ENCODE data around the gene DHRS7C. TPM values are rescaled to one million over a fixed set of nuclear protein-coding genes. Genes with fewer than 3 reads are reported as not detected.

Gene DHRS7C
- polyA plus RNA-seq, 3 donors, result not detected

DNA sequence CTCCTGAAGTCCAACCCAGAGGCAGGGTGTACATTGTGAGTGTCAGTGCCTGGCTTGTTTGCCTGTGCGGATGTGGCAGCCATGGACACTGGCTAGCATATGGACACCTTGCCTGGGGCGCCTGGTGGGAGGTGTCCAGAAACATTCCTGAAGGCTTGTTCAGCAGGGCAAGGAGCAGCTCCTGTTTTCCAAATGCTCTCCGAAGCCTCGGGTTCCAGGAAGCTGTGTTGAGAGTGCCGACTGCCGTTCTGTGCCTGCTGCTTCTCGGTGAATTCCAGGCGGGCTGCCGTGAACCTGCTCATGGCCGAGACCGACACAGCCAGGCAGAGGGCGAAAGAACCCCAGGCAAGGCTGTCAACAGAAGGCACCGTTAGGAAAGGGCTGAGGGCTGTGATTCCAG lies 10.9 kb upstream of the DHRS7C start:
- H3K4me2 ChIP-seq (replicated peaks; ENCODE audit: extremely low read depth, low read length, poor library complexity, severe bottlenecking), result no peak overlapping the region
- Mint-ChIP-seq H3K27me3 (ENCODE audit: low read depth in 3 of 3) (peaks cover 5 to 7% (median 6%) of the 10 kb centered on the region in 3 donors), H3K9me3 (peaks cover 0 to 6% (median 2%) of the 10 kb centered on the region in 7 donors), H3K4me3 (no peak overlapping the region), H3K36me3 (no peaks in the 10 kb centered on the region), H3K4me1 (no peaks in the 10 kb centered on the region), H3K27ac (no peak overlapping the region)
- intact Hi-C loops (cut with micrococcal nuclease), result loop anchor here in 1 of 2 donors (10.0 kb wide), 1 partner anchor 57 kb away; no protein-coding TSS in a partner anchor
- H3K4me1 ChIP-seq (ENCODE audit: control insufficient read depth in 1 of 2, insufficient read depth in 2 of 2, low read length in 2 of 2), result no peaks in the 10 kb centered on the region
- no peak overlapping the region for H3K4me3 ChIP-seq (replicated peaks in 1 of 3; ENCODE audit: low read depth in 2 of 3, low read length in 3 of 3)
- 67% methylated on average over 13 of the region's 13 CpGs for WGBS (ENCODE audit: insufficient coverage)
- no peaks in the 10 kb centered on the region for H3K79me2 ChIP-seq (ENCODE audit: insufficient read depth, low read length)
- no peak for DNase-seq
- peaks cover 0 to 2% of the 10 kb centered on the region in 2 donors for H3K27me3 ChIP-seq (ENCODE audit: control insufficient read depth in 2 of 2, insufficient read depth in 2 of 2, low read length in 2 of 2)
- H2AFZ ChIP-seq (ENCODE audit: insufficient read depth, low read depth, low read length, poor library complexity, severe bottlenecking), result no peak overlapping the region
- no peak overlapping the region for H3K9ac ChIP-seq (ENCODE audit: insufficient read depth, low read length, poor library complexity, severe bottlenecking)
- no peaks in the 10 kb centered on the region for H3K36me3 ChIP-seq (replicated peaks in 1 of 2; ENCODE audit: control insufficient read depth in 1 of 2, insufficient read depth in 2 of 2, low read length in 2 of 2)
- H3K27ac ChIP-seq (ENCODE audit: low read depth in 1 of 2, low read length in 2 of 2), result no peak overlapping the region
- H4K20me1 ChIP-seq (ENCODE audit: insufficient read depth, low read length), result no peaks in the 10 kb centered on the region
- no peaks in the 10 kb centered on the region for H3K9me3 ChIP-seq (replicated peaks in 1 of 2; ENCODE audit: control insufficient read depth in 1 of 2, insufficient read depth in 1 of 2, low read length in 2 of 2)
- TF ChIP-seq, protein P1, sequence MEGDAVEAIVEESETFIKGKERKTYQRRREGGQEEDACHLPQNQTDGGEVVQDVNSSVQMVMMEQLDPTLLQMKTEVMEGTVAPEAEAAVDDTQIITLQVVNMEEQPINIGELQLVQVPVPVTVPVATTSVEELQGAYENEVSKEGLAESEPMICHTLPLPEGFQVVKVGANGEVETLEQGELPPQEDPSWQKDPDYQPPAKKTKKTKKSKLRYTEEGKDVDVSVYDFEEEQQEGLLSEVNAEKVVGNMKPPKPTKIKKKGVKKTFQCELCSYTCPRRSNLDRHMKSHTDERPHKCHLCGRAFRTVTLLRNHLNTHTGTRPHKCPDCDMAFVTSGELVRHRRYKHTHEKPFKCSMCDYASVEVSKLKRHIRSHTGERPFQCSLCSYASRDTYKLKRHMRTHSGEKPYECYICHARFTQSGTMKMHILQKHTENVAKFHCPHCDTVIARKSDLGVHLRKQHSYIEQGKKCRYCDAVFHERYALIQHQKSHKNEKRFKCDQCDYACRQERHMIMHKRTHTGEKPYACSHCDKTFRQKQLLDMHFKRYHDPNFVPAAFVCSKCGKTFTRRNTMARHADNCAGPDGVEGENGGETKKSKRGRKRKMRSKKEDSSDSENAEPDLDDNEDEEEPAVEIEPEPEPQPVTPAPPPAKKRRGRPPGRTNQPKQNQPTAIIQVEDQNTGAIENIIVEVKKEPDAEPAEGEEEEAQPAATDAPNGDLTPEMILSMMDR (IDR thresholded peaks at IDR 0.05), result no peak

DNA sequence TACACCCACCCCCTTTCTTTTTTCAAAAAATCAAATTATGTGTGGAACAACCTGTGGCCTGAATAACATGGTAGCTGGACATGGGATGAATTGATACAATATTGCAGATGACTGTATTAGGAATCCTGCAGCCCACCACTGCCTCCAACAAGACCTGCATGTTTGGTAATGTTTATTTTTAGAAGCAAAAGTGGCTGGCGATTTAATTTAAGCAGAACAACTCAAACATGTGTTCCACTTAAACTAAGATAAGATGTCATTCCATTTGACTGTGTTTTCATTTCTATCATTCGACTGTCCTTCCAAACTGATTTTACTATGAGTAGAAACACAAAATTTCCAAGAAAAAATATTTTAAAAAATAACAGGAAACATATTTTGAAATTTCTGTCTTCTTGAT lies 10.1 kb upstream of the DHRS7C start:
- H3K4me3 Mint-ChIP-seq, result no peak overlapping the region
- no peak overlapping the region for H2AFZ ChIP-seq (ENCODE audit: insufficient read depth, low read depth, low read length, poor library complexity, severe bottlenecking)

More for the DNA sequence above, 10.1 kb upstream of the DHRS7C start:
- Histone ChIP-seq H4K20me1 (ENCODE audit: insufficient read depth, low read length) (no peaks in the 10 kb centered on the region), H3K9ac (ENCODE audit: insufficient read depth, low read length, poor library complexity, severe bottlenecking) (no peak overlapping the region), H3K27me3 (ENCODE audit: control insufficient read depth in 2 of 2, insufficient read depth in 2 of 2, low read length in 2 of 2) (peaks cover 0 to 2% of the 10 kb centered on the region in 2 donors), H3K36me3 (replicated peaks in 1 of 2; ENCODE audit: control insufficient read depth in 1 of 2, insufficient read depth in 2 of 2, low read length in 2 of 2) (no peaks in the 10 kb centered on the region), H3K27ac (ENCODE audit: low read depth in 1 of 2, low read length in 2 of 2) (no peak overlapping the region), H3K4me1 (ENCODE audit: control insufficient read depth in 1 of 2, insufficient read depth in 2 of 2, low read length in 2 of 2) (no peaks in the 10 kb centered on the region), H3K4me3 (replicated peaks in 1 of 3; ENCODE audit: low read depth in 2 of 3, low read length in 3 of 3) (no peak overlapping the region), H3K9me3 (replicated peaks in 1 of 2; ENCODE audit: control insufficient read depth in 1 of 2, insufficient read depth in 1 of 2, low read length in 2 of 2) (no peaks in the 10 kb centered on the region), H3K4me2 (replicated peaks; ENCODE audit: extremely low read depth, low read length, poor library complexity, severe bottlenecking) (no peak overlapping the region), H3K79me2 (ENCODE audit: insufficient read depth, low read length) (no peaks in the 10 kb centered on the region)
- Mint-ChIP-seq H3K9me3 (peaks cover 0 to 6% (median 2%) of the 10 kb centered on the region in 7 donors), H3K27me3 (ENCODE audit: low read depth in 3 of 3) (peaks cover 5 to 6% (median 6%) of the 10 kb centered on the region in 3 donors), H3K27ac (no peak overlapping the region), H3K4me1 (no peaks in the 10 kb centered on the region), H3K36me3 (no peaks in the 10 kb centered on the region)
- WGBS (ENCODE audit: insufficient coverage), result no CpG with 5 or more reads among the region's 2 CpGs
- TF ChIP-seq, protein P1 (IDR thresholded peaks at IDR 0.05), result no peak
- intact Hi-C loops (cut with micrococcal nuclease), result loop anchor here in 1 of 2 donors (10.0 kb wide), 1 partner anchor 57 kb away; no protein-coding TSS in a partner anchor
- no peak for DNase-seq

All from CD14-positive monocyte (primary cell).